Hypothalamus (tissue), 51 donors: ENCODE results near the gene PSENEN.

Experiments used
- DNase-seq, 51 donors: peaks; one replicate each; lab custom pipeline; 2025; lab: John Stamatoyannopoulos, UW

PSENEN gene, protein sequence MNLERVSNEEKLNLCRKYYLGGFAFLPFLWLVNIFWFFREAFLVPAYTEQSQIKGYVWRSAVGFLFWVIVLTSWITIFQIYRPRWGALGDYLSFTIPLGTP

GRCh38 chr19:35745328-35746086 lies at the start of gene PSENEN, which contains the start of gene U2AF1L4:
PSENEN (plus strand) TSS chr19:35745651; CDS start chr19:35745931, 280 bp downstream.
U2AF1L4 (minus strand) TSS chr19:35745418; CDS start chr19:35745391, 27 bp downstream.
- DNase-seq = peak; percentile 74 to 99 (median 95)

DNA sequence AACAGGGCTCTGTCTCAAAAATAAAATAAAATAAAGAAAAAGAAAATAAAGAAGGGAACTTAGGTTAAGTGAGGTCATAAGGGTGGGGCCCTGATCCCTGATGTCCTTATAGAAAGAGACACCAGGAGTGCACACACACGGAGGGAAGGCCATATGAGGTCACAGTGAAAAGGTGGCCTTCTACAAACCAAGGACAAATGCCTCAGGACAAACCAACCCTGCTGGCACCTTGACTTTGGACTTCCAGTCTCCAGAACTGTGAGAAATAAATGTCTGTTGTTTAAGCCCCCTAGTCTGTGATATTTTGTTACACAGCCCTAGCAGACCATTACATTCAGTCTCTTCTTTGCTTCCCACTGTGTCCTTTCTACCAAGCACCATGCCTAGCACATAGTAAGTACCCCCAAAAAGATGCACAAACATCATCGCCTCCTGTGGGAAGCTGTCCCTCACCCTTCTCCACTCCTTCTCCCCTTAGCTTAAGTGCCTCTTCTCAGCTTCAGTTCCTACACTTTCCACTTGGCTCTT lies 49.5 kb upstream of the PSENEN start:
- no peak for DNase-seq

- DNase-seq = no peak
Measured at GRCh38 chr19:35696835-35697234, 48.6 kb upstream of the PSENEN start.

DNA sequence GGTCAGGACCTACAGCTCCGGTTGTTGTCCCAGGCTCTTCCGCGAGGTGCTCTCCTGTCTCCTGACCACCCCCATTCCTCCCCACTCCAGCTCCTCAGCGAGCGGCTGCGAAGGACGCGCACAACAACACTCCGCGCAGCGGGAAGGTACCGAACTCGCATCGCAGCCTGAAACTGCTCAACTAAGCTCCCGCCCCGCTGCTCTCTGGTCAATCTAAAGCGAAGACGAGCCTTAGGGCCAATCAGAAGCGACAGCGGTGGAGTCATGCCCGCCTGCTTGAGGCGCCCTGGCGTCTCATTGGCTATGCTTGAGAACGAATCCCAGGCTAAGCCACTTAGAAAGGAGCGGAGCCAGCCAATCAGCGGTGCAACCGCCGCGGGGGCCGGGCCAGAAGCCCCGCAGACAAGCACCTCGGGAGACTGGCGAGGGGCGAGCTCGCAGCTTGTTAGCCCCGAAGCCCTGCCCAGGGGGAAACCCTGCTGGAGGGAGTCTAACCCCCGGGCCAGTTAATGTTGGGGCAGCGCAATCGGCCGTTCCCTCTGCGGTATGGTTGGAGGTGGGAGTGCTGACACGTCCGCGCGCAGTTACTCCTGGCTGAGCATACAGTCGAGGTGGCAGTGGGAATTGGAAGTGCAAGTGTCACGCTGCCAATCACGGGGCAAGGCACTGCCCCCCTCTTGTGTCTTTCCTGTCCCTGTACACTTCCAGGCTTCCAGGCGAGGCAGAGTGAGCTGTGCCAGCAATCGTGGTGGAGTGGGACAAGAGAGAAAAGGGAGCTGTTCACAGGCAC lies 43.0 kb upstream of the PSENEN start:
- DNase-seq = peak; percentile 52 to 99 (median 94)

GRCh38 chr19:35703343-35703742 lies 42.1 kb upstream of the PSENEN start:
- no peak for DNase-seq

DNA sequence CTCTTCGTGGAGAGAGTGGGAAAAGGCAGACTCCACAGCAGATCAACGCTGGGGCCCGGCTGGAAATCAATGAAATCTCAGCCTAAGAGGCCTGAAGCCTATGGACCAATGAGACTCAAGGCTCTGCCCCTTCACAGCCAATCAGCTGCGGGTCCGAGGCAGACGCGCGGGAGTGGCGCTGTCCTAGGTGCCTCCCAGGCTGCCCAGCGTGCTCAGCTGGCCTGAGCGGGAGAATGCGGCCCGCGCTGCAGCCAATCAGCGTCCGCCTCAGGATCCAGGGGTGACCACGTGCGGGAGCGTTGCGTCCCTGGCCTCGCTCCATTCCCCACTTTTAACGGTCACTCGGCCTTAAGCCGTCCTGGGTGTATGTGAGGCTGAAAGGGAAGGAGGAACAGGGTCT lies 41.2 kb upstream of the PSENEN start, which contains the start of gene ZBTB32:
TSS of gene ZBTB32 (plus strand) at position 341 of the 400 bp plus-strand sequence. CDS start 10,069 bp downstream, outside the sequence.
- peak in 8 of 51 donors; percentile 1 to 38 (median 7) for DNase-seq

GRCh38 chr19:35708391-35708790 lies 37.1 kb upstream of the PSENEN start:
- DNase-seq = no peak

GRCh38 chr19:35710784-35711723 lies 34.4 kb upstream of the PSENEN start:
- DNase-seq = peak in 1 of 51 donors; percentile 33

DNA sequence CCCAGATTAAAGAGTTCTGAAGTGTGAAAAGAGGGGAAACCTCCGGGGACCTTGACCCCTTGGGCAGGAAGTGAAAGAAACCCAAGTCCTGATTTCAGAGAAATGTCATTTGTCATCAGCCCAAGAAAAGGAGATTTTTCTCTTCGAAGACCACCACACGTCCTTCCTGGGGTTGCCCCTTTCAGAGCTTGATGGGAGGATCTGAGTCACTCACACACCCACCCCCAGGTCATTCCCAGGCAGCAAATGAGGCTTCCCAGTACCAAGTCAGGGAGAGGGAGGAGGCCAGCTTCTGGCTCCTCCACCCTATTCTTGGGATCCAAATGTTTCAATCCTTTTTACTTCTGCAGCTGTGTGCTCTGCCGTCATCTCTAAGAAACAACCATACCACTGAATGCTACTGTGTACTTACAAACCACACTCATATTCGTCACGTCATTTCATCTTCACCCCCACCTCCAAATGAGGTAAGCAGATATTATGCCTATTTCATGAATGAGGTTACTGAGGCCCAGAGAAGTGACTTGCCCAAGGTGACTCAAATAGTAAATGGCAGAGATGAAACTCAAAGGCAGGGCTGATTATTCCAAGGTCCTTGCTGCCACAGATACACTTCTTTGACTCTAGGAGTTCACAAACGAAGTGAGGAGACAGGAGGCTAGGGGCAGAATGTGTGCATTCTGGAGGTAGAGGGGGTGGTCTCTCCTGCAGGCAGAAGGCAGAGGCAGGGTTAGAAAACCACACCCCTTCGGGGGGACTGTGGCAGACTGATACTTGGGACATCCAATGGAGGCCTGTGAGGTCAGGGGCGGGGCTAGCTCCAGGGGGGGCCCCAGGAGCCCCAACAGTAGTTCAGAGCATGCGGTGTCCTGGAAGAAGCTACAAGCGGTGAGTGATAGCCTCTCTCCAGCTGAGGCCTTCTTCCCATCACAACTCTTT lies 32.6 kb upstream of the PSENEN start:
- no peak for DNase-seq

- DNase-seq = no peak
Measured at GRCh38 chr19:35713506-35713850, 32.0 kb upstream of the PSENEN start.

GRCh38 chr19:35713904-35714495 lies 31.5 kb upstream of the PSENEN start:
- no peak for DNase-seq

- DNase-seq = no peak
Measured at GRCh38 chr19:35714601-35715354, 30.7 kb upstream of the PSENEN start.

GRCh38 chr19:35715355-35715809 lies 30.1 kb upstream of the PSENEN start:
- DNase-seq = no peak

DNA sequence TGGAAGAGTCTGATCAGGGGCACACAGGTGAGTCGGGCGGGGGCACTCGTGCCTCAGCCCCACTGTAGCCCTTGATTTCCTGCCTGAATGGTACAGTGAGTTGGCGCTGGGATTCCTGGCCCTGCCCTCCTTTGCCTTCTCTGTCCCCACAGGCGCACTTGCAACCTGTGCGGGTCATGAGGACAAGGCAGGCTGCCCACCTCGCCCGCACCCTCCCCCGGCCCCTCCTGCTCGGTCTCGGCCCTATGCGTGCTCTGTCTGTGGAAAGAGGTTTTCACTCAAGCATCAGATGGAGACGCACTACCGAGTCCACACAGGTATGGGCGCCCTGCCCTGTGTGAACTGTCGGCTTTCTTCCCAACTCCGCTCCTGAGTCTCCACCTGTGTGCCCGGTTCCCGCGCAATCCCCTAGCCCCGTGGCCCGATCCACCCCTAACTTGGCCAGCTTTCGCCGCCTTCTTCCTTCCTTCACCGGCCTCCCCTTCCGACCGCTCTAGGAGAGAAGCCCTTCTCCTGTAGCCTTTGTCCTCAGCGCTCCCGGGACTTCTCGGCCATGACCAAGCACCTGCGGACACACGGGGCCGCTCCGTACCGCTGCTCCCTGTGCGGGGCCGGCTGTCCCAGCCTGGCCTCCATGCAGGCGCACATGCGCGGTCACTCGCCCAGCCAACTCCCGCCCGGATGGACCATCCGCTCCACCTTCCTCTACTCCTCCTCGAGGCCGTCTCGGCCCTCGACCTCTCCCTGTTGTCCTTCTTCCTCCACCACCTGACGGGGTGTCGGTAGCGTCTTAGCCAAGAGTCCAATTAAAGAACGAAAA lies 29.3 kb upstream of the PSENEN start:
- DNase-seq = peak in 40 of 51 donors; percentile 34 to 87 (median 68)

GRCh38 chr19:35716801-35717664 lies 28.4 kb upstream of the PSENEN start:
- peak; percentile 52 to 99 (median 80) for DNase-seq
